MG63 (cell line): ENCODE measurements around the gene FRMD8. TPM values are rescaled to one million over a fixed set of nuclear protein-coding genes. Genes with fewer than 3 reads are reported as not detected.

Source experiments
- DNase-seq: peaks from one replicate; pipeline ENCODE4 v3.0.0-alpha.2; 2020
- H3K27me3 ChIP-seq: fragments of 250-450 bp; sonication (Bioruptor Pico); 2 replicates; pipeline ENCODE4 v1.5.1; 2020; ENCODE audit warnings: mild to moderate bottlenecking, moderate library complexity
- H3K36me3 ChIP-seq: fragments of 250-450 bp; sonication (Bioruptor Pico); 2 replicates; pipeline ENCODE4 v1.5.1; 2020; ENCODE audit warnings: mild to moderate bottlenecking, moderate library complexity
- H3K4me3 ChIP-seq: fragments of 250-450 bp; sonication (Bioruptor Pico); 2 replicates; pipeline ENCODE4 v1.5.1; 2020; ENCODE audit warnings: mild to moderate bottlenecking, moderate library complexity
- H3K9me3 ChIP-seq: fragments of 250-450 bp; sonication (Bioruptor Pico); 2 replicates; pipeline ENCODE4 v1.5.1; 2020; ENCODE audit warnings: mild to moderate bottlenecking, moderate library complexity
- total RNA-seq: library from RNA; depleted of rRNA; stranded (reverse); fragments of >200 nt; shearing (Covaris generic); gene quantifications from 2 replicates; pipeline ENCODE4 v1.2.3, GENCODE V29; 2014; ENCODE audit warnings: low replicate concordance

Gene FRMD8
- total RNA-seq, 1 experiment from 2014 or later = 44.1 TPM

DNA sequence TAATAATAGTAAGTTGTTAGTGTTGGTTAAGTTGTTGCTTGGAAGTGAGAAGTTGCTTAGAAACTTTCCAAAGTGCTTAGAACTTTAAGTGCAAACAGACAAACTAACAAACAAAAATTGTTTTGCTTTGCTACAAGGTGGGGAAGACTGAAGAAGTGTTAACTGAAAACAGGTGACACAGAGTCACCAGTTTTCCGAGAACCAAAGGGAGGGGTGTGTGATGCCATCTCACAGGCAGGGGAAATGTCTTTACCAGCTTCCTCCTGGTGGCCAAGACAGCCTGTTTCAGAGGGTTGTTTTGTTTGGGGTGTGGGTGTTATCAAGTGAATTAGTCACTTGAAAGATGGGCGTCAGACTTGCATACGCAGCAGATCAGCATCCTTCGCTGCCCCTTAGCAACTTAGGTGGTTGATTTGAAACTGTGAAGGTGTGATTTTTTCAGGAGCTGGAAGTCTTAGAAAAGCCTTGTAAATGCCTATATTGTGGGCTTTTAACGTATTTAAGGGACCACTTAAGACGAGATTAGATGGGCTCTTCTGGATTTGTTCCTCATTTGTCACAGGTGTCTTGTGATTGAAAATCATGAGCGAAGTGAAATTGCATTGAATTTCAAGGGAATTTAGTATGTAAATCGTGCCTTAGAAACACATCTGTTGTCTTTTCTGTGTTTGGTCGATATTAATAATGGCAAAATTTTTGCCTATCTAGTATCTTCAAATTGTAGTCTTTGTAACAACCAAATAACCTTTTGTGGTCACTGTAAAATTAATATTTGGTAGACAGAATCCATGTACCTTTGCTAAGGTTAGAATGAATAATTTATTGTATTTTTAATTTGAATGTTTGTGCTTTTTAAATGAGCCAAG, 38.9 kb downstream of the FRMD8 start:
- H3K27me3 ChIP-seq = no peaks in the 10 kb centered on the region; the same call in 1 of the 2 replicates
- H3K4me3 ChIP-seq = peak overlapping the region; percentile 80
- H3K9me3 ChIP-seq = peaks cover 5% of the 10 kb centered on the region; the same call in 1 of the 2 replicates
- peaks cover 59% of the 10 kb centered on the region for H3K36me3 ChIP-seq
- peak; percentile 63 for DNase-seq

GRCh38 chr11:65425971-65426838, 39.8 kb downstream of the FRMD8 start:
- DNase-seq = no peak
- H3K36me3 ChIP-seq = peaks cover 64% of the 10 kb centered on the region
- H3K9me3 ChIP-seq = peaks cover 5% of the 10 kb centered on the region; the same call in 1 of the 2 replicates

GRCh38 chr11:65426839-65427690, 40.6 kb downstream of the FRMD8 start:
- no peaks in the 10 kb centered on the region; the same call in 1 of the 2 replicates for H3K27me3 ChIP-seq
- peak; percentile 59 for DNase-seq
- H3K4me3 ChIP-seq = peak overlapping the region; percentile 80
- peaks cover 5% of the 10 kb centered on the region; the same call in 1 of the 2 replicates for H3K9me3 ChIP-seq
- peaks cover 67% of the 10 kb centered on the region for H3K36me3 ChIP-seq

More at GRCh38 chr11:65425971-65426838, 39.8 kb downstream of the FRMD8 start:
- peak overlapping the region; percentile 80 for H3K4me3 ChIP-seq
- H3K27me3 ChIP-seq = no peaks in the 10 kb centered on the region; the same call in 1 of the 2 replicates

DNA sequence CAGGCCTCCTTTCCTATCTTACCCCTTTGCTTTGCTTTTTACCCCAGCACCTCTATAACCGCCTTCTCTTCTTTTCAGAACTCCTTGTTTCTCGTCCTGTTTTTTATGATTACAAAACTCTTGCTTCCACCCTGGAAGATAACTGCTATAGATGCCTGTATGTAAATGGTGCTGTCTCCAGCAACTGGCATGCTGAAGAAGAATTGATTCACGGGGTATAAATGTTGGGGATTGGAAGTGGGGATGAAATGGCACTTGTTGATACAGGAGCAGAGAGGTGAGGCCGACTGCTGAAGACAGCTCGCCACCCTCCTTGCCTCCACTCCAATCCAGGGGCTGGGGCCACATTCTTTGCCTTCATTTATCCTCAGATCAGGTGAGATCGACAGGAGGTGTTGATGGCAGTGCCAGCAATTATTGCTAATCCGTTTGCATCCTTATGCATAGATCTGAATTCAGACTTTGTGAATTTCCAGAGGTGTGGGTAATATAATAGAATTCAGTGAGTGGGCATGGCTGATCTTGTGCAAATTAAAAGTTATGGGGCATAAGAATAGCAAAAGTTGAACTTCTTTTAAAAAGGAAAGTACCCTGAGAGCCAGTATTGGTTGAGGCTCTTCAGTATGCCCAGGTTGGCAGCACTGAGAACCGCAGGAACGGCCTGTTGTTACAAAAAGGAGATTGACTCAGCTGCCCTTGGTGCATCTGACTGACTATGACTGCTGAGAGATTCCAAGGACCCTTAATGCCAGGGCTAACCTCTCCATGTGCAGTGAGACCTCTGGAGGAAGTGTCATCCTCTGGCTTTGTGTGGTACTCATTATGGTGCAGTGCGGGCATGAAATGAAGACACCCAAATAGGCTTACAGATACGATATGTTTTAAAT, 41.5 kb downstream of the FRMD8 start:
- H3K36me3 ChIP-seq = peaks cover 71% of the 10 kb centered on the region
- peak overlapping the region; percentile 80 for H3K4me3 ChIP-seq
- peak; percentile 72 for DNase-seq
- peaks cover 3% of the 10 kb centered on the region; the same call in 1 of the 2 replicates for H3K9me3 ChIP-seq
- H3K27me3 ChIP-seq = no peaks in the 10 kb centered on the region; the same call in 1 of the 2 replicates

DNA sequence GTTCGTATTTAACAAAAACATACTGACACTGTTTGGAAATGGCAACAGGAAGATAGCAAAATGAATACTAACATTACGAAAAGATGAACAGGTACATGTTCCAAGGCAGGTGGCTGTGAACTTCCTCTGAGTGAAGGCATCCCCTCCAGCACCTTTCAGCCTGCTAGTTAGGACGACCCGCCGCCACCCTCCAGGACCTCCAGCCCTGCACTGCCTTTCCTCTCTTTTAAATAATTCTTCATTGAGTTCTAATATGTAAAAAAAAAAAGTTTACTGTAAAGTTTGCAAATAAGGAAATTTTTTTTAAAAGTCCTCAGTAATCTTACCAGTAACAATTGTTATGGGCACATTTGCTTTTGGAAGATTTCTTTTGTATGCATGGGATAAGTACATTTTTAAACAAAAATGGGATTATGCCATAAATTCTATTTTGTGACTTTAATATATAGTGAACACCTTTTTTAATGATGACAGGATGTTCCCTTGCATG, 42.2 kb downstream of the FRMD8 start:
- peaks cover 69% of the 10 kb centered on the region for H3K36me3 ChIP-seq
- no peaks in the 10 kb centered on the region; the same call in 1 of the 2 replicates for H3K27me3 ChIP-seq
- peak; percentile 49 for DNase-seq
- H3K4me3 ChIP-seq = peak overlapping the region; percentile 80
- H3K9me3 ChIP-seq = peaks cover 2% of the 10 kb centered on the region; the same call in 1 of the 2 replicates

DNA sequence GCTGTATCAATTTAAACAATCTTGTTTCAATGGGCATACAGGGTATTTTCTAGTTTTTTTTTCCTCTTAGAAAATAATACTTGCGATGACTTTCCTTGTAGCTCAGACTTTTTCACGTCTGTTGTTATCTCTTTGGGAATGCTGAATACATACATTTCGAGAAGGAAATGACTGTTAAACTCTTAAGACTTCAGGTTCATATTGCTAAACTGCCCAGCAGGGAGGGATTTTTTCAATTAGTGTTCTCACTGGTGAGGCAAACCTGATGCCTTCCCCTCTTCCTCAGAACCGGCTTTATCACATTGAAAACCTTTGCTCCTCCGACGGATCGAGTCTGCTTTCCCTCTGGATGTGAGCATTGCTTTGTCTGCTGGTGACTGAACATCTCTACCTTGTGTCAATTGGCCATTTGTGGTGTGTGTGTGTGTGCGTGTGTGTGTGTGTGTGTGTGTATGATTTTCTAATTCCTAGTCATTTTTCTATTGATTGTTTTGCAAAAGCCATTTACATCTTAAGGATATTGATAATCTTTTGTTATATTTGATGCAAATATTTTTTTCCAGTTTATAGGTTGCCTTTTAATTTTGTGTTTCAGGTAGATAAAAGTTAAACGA, 42.7 kb downstream of the FRMD8 start:
- H3K9me3 ChIP-seq = peaks cover 2% of the 10 kb centered on the region; the same call in 1 of the 2 replicates
- peak; percentile 56 for DNase-seq
- H3K36me3 ChIP-seq = peaks cover 69% of the 10 kb centered on the region
- H3K27me3 ChIP-seq = no peaks in the 10 kb centered on the region
- H3K4me3 ChIP-seq = peak overlapping the region; percentile 80

GRCh38 chr11:65429724-65430405, 43.4 kb downstream of the FRMD8 start:
- Histone ChIP-seq H3K36me3 (peaks cover 69% of the 10 kb centered on the region), H3K9me3 (no peaks in the 10 kb centered on the region; the same call in 1 of the 2 replicates), H3K4me3 (peak overlapping the region; percentile 80), H3K27me3 (no peaks in the 10 kb centered on the region)
- DNase-seq = peak; percentile 91

GRCh38 chr11:65430406-65431217, 44.2 kb downstream of the FRMD8 start:
- H3K9me3 ChIP-seq = no peaks in the 10 kb centered on the region; the same call in 1 of the 2 replicates
- H3K36me3 ChIP-seq = peaks cover 69% of the 10 kb centered on the region
- H3K27me3 ChIP-seq = no peaks in the 10 kb centered on the region
- peak overlapping the region; percentile 80 for H3K4me3 ChIP-seq
- DNase-seq = no peak

DNA sequence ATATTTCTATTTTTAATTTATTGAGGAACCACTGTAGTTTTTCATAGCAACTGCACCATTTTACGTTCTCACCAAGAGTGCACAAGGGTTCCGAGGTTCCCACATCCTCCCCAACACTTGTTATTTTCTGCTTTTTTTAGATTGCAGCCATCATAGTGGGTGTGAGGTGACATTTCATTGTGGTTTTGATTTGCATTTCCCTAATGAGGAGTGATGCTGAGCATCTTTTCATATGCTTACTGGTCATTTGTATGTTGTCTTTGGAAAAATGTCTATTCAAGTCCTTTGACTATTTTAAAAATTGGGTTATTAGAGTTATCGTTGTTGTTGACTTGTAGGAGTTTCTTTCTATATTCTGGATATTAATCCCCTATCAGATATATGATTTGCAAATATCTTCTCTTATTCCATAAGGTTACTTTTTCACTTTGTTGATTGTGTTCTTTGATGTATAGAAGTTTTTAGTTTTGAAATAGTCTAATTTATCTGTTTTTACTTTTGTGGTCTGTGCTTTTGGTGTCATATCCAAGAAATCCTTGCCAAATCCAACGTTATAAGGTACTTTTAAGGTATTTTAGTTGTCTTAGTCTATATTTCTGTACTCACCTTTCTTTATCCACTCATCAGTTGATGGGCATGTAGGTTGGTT, 45.1 kb downstream of the FRMD8 start:
- peak overlapping the region; percentile 80 for H3K4me3 ChIP-seq
- H3K27me3 ChIP-seq = no peaks in the 10 kb centered on the region
- H3K36me3 ChIP-seq = peaks cover 69% of the 10 kb centered on the region
- no peak for DNase-seq
- no peaks in the 10 kb centered on the region; the same call in 1 of the 2 replicates for H3K9me3 ChIP-seq

GRCh38 chr11:65432100-65432650, 45.7 kb downstream of the FRMD8 start:
- H3K4me3 ChIP-seq = peak overlapping the region; percentile 80

DNA sequence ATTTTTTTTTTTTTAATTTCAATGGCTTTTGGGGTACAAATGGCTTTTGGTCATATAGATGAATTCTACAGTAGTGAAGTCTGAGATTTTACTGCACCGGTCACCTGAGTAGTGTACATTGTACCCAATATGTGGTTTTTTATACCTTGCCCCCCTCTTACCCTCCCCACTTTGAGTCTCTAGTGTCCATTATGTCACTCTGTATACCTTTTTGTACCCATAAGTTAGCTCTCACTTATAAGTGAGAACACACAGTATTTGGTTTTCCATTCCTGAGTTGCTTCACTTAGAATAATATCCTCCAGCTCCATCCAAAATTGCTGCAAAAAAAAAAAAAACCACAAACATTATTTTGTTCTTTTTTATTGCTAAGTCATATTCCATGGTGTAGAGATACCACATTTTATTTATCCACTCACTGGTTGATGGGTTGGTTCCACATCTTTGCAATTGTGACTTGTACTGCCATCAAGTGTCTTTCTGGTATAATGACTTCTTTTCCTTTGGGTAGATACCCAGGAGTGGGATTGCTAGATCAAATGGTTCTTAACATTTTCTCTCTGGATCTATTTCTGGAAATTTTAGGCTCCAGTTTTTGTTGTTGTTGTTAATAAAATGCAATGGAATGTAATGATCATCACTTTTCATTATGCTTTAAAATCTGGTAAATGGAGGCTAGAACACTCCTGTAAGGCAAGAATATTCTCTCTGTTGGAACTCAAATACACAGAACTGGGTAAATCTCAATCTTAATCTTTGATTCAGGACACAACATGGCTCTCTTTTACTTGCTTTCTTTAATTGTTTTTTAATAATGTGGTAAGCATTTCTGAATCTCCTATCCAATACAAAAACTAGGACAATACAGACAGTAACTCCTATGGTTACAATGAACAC, 46.5 kb downstream of the FRMD8 start:
- Histone ChIP-seq H3K36me3 (peaks cover 66% of the 10 kb centered on the region), H3K4me3 (peak overlapping the region; percentile 6; the same call in 1 of the 2 replicates), H3K9me3 (no peaks in the 10 kb centered on the region), H3K27me3 (no peaks in the 10 kb centered on the region)
- DNase-seq = no peak

More at GRCh38 chr11:65432100-65432650, 45.7 kb downstream of the FRMD8 start:
- DNase-seq = no peak
- peaks cover 66% of the 10 kb centered on the region for H3K36me3 ChIP-seq
- H3K9me3 ChIP-seq = no peaks in the 10 kb centered on the region
- H3K27me3 ChIP-seq = no peaks in the 10 kb centered on the region

- H3K4me3 ChIP-seq = no peak overlapping the region; the same call in 1 of the 2 replicates
- H3K27me3 ChIP-seq = no peaks in the 10 kb centered on the region
- peaks cover 67% of the 10 kb centered on the region for H3K36me3 ChIP-seq
- no peak for DNase-seq
- no peaks in the 10 kb centered on the region for H3K9me3 ChIP-seq
Observed at GRCh38 chr11:65433657-65434056, 47.2 kb downstream of the FRMD8 start.
